Measurements from ENCODE around the gene CCDC51.

The CCDC51 gene

GRCh38 chr3:48456456-48456855, 16.5 kb upstream of the CCDC51 start:
- no peak for TF ChIP-seq CTCF (IDR thresholded peaks at IDR 0.05; ENCODE audit: low read depth, low read length)
- DNase-seq (ENCODE audit: low read depth in 2 of 2) = no peak
- H3K4me3 ChIP-seq (replicated peaks in 1 of 2; ENCODE audit: low read depth in 2 of 2, low read length in 2 of 2) = no peak overlapping the region

GRCh38 chr3:48451270-48451669, 11.4 kb upstream of the CCDC51 start:
- no peak for DNase-seq (ENCODE audit: low read depth in 2 of 2)
- TF ChIP-seq CTCF (IDR thresholded peaks at IDR 0.05; ENCODE audit: low read depth, low read length) = no peak
- H3K4me3 ChIP-seq (replicated peaks in 1 of 2; ENCODE audit: low read depth in 2 of 2, low read length in 2 of 2) = no peak overlapping the region

GRCh38 chr3:48446425-48447193, 6.7 kb upstream of the CCDC51 start, which contains the start of gene ATRIP:
ATRIP (plus strand) TSS chr3:48446737; CDS start chr3:48446846, 109 bp downstream.
- peak; percentile 83 to 84 for DNase-seq (ENCODE audit: low read depth in 2 of 2)
- no peak for TF ChIP-seq CTCF (IDR thresholded peaks at IDR 0.05; ENCODE audit: low read depth, low read length)
- peak within 1 kb of the TSS; percentile 84 to 95 for H3K4me3 ChIP-seq (replicated peaks in 1 of 2; ENCODE audit: low read depth in 2 of 2, low read length in 2 of 2)

- TF ChIP-seq CTCF (IDR thresholded peaks at IDR 0.05; ENCODE audit: low read depth, low read length) = no peak
- DNase-seq (ENCODE audit: low read depth in 2 of 2) = no peak
- peak overlapping the region; percentile 84 to 95 for H3K4me3 ChIP-seq (replicated peaks in 1 of 2; ENCODE audit: low read depth in 2 of 2, low read length in 2 of 2)
Observed at GRCh38 chr3:48446043-48446424, 6.1 kb upstream of the CCDC51 start.

GRCh38 chr3:48445277-48445882, 5.5 kb upstream of the CCDC51 start:
- no peak for TF ChIP-seq CTCF (IDR thresholded peaks at IDR 0.05; ENCODE audit: low read depth, low read length)
- peak overlapping the region in 1 of 2 donors; percentile 95 for H3K4me3 ChIP-seq (replicated peaks in 1 of 2; ENCODE audit: low read depth in 2 of 2, low read length in 2 of 2)
- DNase-seq (ENCODE audit: low read depth in 2 of 2) = no peak

GRCh38 chr3:48441940-48442339, 2.0 kb upstream of the CCDC51 start:
- TF ChIP-seq CTCF (IDR thresholded peaks at IDR 0.05; ENCODE audit: low read depth, low read length) = no peak
- no peak for DNase-seq (ENCODE audit: low read depth in 2 of 2)
- no peak overlapping the region for H3K4me3 ChIP-seq (replicated peaks in 1 of 2; ENCODE audit: low read depth in 2 of 2, low read length in 2 of 2)
